Testis (tissue), 2 donors: ENCODE results near the gene TAF8.

ENCODE experiments used
- POLR2A ChIP-seq: fragments of 450-650 bp; IDR thresholded peaks from one replicate; pipeline ENCODE4 v1.6.1; 2017; ENCODE audit warnings: antibody characterized with exemption, mild to moderate bottlenecking, moderate library complexity
- TF ChIP-seq, protein P1 (sequence below), 3 experiments: fragments of 450-650 bp in 2 of 3; fragments of 200-600 bp in 1 of 3; sonication (generic) in 1 of 3; IDR thresholded peaks; one replicate each; pipeline ENCODE4 v1.5.1; 2016 to 2019; ENCODE audit warnings: antibody characterized with exemption in 3 of 3, mild to moderate bottlenecking in 2 of 3, moderate library complexity in 1 of 3

DNA sequence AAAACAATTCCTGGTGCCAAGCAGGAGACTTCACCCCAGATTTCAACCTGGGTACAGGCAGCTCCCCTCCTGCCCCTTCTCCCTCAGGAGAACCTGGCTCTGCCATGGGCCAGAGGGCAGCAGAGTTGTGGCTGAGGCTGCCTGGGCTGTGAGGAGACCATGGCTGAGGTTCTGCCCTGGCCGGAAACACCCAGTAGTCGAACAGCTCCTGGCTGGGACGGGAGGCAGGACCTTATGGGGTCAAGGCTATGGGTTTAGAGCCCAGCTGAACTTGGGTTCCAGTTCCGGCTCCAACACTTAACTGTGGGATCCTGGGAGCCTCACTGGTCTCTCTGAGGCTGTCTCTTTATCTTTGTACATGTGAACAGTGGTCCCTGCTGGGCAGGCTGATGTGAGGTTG is 83.6 kb downstream of the TAF8 start:
- no peak for TF ChIP-seq POLR2A
- TF ChIP-seq, protein P1, sequence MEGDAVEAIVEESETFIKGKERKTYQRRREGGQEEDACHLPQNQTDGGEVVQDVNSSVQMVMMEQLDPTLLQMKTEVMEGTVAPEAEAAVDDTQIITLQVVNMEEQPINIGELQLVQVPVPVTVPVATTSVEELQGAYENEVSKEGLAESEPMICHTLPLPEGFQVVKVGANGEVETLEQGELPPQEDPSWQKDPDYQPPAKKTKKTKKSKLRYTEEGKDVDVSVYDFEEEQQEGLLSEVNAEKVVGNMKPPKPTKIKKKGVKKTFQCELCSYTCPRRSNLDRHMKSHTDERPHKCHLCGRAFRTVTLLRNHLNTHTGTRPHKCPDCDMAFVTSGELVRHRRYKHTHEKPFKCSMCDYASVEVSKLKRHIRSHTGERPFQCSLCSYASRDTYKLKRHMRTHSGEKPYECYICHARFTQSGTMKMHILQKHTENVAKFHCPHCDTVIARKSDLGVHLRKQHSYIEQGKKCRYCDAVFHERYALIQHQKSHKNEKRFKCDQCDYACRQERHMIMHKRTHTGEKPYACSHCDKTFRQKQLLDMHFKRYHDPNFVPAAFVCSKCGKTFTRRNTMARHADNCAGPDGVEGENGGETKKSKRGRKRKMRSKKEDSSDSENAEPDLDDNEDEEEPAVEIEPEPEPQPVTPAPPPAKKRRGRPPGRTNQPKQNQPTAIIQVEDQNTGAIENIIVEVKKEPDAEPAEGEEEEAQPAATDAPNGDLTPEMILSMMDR (IDR thresholded peaks at IDR 0.05): no peak
